K562 (cell line): ENCODE results near the gene ZFP64. TPM values are rescaled to one million over a fixed set of nuclear protein-coding genes. Genes with fewer than 3 reads are reported as not detected.

ENCODE experiments used
- AFF4 ChIP-seq: sonication (generic); formaldehyde crosslinking; IDR thresholded peaks from 2 replicates; pipeline ENCODE4 v1.8.0; 2023; ENCODE audit warnings: mild to moderate bottlenecking, missing genetic modification reagents
- EHMT2 ChIP-seq: fragments of 450-650 bp; IDR thresholded peaks from 2 replicates; pipeline ENCODE4 v1.6.1; 2018; ENCODE audit warnings: antibody characterized with exemption
- GABPB2 ChIP-seq: fragments of 250-450 bp; sonication (Bioruptor Pico); conservative IDR thresholded peaks from 2 replicates; pipeline ENCODE4 v1.5.1; 2021; ENCODE audit warnings: mild to moderate bottlenecking
- GTF2A2 ChIP-seq: IDR thresholded peaks from 2 replicates; pipeline ENCODE4 v1.6.1; 2016; ENCODE audit warnings: mild to moderate bottlenecking, missing genetic modification characterization, missing compliant biosample characterization
- L3MBTL2 ChIP-seq: fragments of 450-650 bp; IDR thresholded peaks from 2 replicates; pipeline ENCODE4 v1.6.1; 2016; ENCODE audit warnings: mild to moderate bottlenecking, moderate library complexity
- MAFG ChIP-seq: fragments of 450-650 bp; conservative IDR thresholded peaks from 2 replicates; pipeline ENCODE4 v1.6.1; 2016; ENCODE audit warnings: missing genetic modification characterization, missing compliant biosample characterization
- PPARD ChIP-seq: fragments of 250-450 bp; sonication (Bioruptor Pico); IDR thresholded peaks from 2 replicates; pipeline ENCODE4 v1.8.0; 2022; ENCODE audit warnings: inconsistent platforms, mild to moderate bottlenecking, moderate library complexity
- SETDB1 ChIP-seq: IDR thresholded peaks from one replicate; pipeline ENCODE4 v1.6.1; 2012; ENCODE audit warnings: low read length, control low read depth, inconsistent platforms
- TBP ChIP-seq: optimal IDR thresholded peaks from 2 replicates; pipeline ENCODE3; 2011; ENCODE audit warnings: low read depth, low read length, improper control_type of control experiment
- TCF3 ChIP-seq: sonication (generic); formaldehyde crosslinking; IDR thresholded peaks from 2 replicates; pipeline ENCODE4 v1.4.0; 2020; ENCODE audit warnings: mild to moderate bottlenecking, missing genetic modification reagents
- ZFPM2 ChIP-seq: fragments of 250-450 bp; sonication (Bioruptor Pico); IDR thresholded peaks from 2 replicates; pipeline ENCODE4 v1.5.1; 2022; ENCODE audit warnings: mild to moderate bottlenecking
- ZKSCAN8 ChIP-seq: fragments of 200-800 bp; sonication (Bioruptor generic); IDR thresholded peaks from 2 replicates; pipeline ENCODE4 v1.6.1; 2016; ENCODE audit warnings: missing genetic modification characterization, missing compliant biosample characterization
- ZNF134 ChIP-seq: fragments of 250-450 bp; sonication (Bioruptor Pico); conservative IDR thresholded peaks from 2 replicates; pipeline ENCODE4 v1.4.0; 2020
- ZNF143 ChIP-seq: sonication (generic); formaldehyde crosslinking; IDR thresholded peaks from 2 replicates; pipeline ENCODE4 v1.9.0; 2022; ENCODE audit warnings: mild to moderate bottlenecking, missing genetic modification reagents
- ZNF184 ChIP-seq: sonication (generic); formaldehyde crosslinking; IDR thresholded peaks from 2 replicates; pipeline ENCODE4 v1.5.0; 2020; ENCODE audit warnings: missing genetic modification reagents
- ZNF3 ChIP-seq: fragments of 250-450 bp; sonication (Bioruptor Pico); IDR thresholded peaks from 2 replicates; pipeline ENCODE4 v1.5.0; 2021; ENCODE audit warnings: mild to moderate bottlenecking, moderate library complexity
- ZNF512 ChIP-seq: IDR thresholded peaks from 2 replicates; pipeline ENCODE4 v1.6.1; 2016; ENCODE audit warnings: missing genetic modification characterization, missing compliant biosample characterization
- ZNF766 ChIP-seq: fragments of 200-800 bp; sonication (Bioruptor generic); conservative IDR thresholded peaks from 2 replicates; pipeline ENCODE4 v1.6.1; 2016; ENCODE audit warnings: missing genetic modification characterization, missing compliant biosample characterization
- ZSCAN29 ChIP-seq: fragments of 450-650 bp; IDR thresholded peaks from 2 replicates; pipeline ENCODE4 v1.6.1; 2017
- polyA plus RNA-seq, 8 experiments: library from polyadenylated mRNA; depleted of rRNA in 4 of 8; stranded (reverse) in 5 of 8; unstranded in 3 of 8; fragments of >200 nt; fragmentation: Nextera tagmentation in 2 of 8; fragmentation: Illumina TruSeq in 1 of 8; extraction: Ambion mirVana in 2 of 8; extraction: Trizol in 1 of 8; gene quantifications; 2 replicates each; pipeline versions ENCODE4 v1.2.1 to v1.2.3, GENCODE V29; 2011 to 2014; ENCODE audit warnings: inconsistent platforms in 1 of 8, missing spikeins in 1 of 8
- total RNA-seq, 7 experiments: library from RNA; depleted of rRNA in 6 of 7; stranded (reverse); fragments of >200 nt in 6 of 7; fragmentation: Illumina TruSeq in 2 of 7; extraction: Trizol in 2 of 7; gene quantifications; 2 replicates each; pipeline versions ENCODE4 v1.2.1 to v1.2.3, GENCODE V29; 2011 to 2021; ENCODE audit warnings: low replicate concordance in 1 of 7
- TF ChIP-seq, protein P1 (sequence below): fragments of 450-650 bp; IDR thresholded peaks from 2 replicates; pipeline ENCODE4 v1.6.1; 2017; ENCODE audit warnings: antibody characterized with exemption, mild to moderate bottlenecking

The ZFP64 gene
- total and polyA plus RNA-seq, 9 of the 15 experiments (the other 6 are each of a cell fraction or from before 2014, with no cell fraction given) = 1.4 to 13.4 (median 7.0) TPM

DNA sequence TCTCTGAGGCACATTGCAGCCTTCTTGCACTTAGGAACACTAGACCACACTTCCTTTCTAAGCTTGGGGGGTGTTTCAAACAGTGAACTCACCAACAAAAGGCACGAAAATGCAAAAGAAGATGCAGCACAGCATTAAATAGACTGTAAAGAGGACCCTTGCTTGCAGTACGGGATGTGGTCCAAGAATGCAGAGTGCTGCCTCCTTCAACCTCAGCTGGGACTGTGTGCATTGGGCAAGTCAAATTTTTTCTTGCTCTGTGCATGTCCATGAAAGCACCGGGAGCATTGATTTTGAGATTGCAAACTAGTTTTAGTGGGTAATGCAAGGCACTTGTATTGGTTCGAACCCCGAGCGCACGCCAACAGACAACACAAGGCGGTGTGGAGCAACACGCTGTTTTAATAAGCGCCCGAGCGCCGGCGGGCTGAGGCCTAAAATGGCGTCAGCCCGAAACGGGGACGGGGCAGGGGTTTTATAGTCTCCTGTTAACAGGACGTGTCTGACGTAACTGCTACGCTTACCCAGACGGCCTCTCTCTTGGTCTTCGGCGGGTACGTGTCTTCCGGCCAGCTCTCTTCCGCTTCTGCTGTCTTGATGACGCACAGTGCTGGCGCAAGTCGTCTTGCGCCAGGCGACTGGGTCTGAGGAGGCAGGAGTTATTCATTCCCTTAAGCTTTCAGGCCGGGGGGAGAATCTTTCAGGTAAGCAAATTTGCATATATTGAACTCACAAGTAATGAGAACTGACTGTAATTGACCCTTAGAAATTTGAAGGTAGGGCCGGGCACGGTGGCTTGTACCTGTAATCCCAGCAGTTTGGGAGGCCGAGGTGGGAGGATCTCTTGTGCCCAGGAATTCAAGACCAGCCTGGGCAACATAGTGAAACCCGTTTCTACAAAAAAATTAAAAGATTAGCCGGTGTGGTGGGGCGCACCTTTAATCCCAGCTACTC is 18.7 kb upstream of the ZFP64 start (continued):
- TF ChIP-seq, protein P1, sequence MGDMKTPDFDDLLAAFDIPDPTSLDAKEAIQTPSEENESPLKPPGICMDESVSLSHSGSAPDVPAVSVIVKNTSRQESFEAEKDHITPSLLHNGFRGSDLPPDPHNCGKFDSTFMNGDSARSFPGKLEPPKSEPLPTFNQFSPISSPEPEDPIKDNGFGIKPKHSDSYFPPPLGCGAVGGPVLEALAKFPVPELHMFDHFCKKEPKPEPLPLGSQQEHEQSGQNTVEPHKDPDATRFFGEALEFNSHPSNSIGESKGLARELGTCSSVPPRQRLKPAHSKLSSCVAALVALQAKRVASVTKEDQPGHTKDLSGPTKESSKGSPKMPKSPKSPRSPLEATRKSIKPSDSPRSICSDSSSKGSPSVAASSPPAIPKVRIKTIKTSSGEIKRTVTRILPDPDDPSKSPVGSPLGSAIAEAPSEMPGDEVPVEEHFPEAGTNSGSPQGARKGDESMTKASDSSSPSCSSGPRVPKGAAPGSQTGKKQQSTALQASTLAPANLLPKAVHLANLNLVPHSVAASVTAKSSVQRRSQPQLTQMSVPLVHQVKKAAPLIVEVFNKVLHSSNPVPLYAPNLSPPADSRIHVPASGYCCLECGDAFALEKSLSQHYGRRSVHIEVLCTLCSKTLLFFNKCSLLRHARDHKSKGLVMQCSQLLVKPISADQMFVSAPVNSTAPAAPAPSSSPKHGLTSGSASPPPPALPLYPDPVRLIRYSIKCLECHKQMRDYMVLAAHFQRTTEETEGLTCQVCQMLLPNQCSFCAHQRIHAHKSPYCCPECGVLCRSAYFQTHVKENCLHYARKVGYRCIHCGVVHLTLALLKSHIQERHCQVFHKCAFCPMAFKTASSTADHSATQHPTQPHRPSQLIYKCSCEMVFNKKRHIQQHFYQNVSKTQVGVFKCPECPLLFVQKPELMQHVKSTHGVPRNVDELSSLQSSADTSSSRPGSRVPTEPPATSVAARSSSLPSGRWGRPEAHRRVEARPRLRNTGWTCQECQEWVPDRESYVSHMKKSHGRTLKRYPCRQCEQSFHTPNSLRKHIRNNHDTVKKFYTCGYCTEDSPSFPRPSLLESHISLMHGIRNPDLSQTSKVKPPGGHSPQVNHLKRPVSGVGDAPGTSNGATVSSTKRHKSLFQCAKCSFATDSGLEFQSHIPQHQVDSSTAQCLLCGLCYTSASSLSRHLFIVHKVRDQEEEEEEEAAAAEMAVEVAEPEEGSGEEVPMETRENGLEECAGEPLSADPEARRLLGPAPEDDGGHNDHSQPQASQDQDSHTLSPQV = 0 out of 2 replicates have a peak, but pooled peaks have one; percentile 32
- TF ChIP-seq ZNF766 (CRISPR knock-in tag) (no peak), GABPB2 (no peak), ZNF143 (CRISPR knock-in tag) (0 out of 2 replicates have a peak, but pooled peaks have one; percentile 17), TBP (peak; percentile 91), GTF2A2 (tag) (no peak), ZNF512 (tag) (no peak), PPARD (CRISPR knock-in tag) (no peak), L3MBTL2 (peak; percentile 56), EHMT2 (no peak), ZNF3 (CRISPR knock-in tag) (no peak), ZFPM2 (CRISPR knock-in tag) (no peak), ZSCAN29 (no peak), TCF3 (CRISPR knock-in tag) (no peak), ZKSCAN8 (CRISPR knock-in tag) (no peak), MAFG (tag) (no peak), SETDB1 (no peak), AFF4 (CRISPR knock-in tag) (no peak), ZNF184 (CRISPR knock-in tag) (no peak), ZNF134 (CRISPR knock-in tag) (no peak)
